ENCODE results near the gene EEF1AKMT3.
A peak's percentile ranks its signal among the peaks of the same experiment; 100 is the strongest.

Gene EEF1AKMT3

GRCh38 chr12:57772429-57773322 is at the start of gene EEF1AKMT3:
TSS of gene EEF1AKMT3 (plus strand) at chr12:57772614. CDS start at chr12:57772725, 111 bp downstream.
- DNase-seq, result peak; percentile 47

DNA sequence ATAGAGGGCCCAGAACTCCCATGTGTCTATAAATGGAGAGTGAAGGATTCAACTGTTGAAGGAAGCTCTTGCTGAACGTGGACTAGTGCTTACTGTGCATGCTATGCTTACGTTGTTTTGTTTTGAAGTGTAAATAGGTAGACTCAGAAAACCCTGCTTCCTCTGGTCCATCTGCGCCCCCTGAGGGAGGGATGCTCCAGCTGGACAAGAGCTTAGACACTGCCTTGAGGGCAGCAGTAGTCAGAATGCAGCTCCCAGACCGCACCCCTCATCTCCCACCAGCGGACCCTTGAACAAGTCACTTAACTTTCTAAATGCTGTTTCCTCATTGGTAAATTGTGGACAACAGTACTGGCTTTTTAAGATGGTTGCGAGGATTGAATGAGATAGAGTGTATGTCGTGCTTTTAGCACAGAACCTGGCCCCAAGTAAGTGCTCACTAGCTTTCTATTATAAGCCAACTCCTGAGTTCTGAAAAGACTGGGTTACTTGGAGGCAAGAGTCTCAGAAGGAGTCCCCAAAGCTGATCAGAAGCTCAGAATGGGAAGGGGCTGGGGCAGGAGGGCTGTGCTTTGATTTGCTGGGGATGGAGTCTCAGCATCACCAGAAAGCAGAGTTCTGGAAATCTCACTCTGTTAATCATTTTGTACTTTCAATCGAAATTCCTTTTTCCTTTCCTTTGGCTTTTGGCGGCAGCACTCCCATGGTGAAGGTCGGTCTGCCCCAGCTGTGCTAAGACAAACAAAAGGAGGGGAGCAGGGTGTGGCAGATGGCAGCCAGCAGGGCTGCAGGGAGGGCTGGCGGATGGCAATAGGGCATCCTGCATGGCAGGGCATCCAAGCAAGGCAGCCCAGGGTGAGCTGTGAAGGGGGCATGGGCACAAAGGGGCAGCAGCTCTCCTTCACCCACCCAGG is 49.4 kb upstream of the EEF1AKMT3 start:
- no peak for DNase-seq

GRCh38 chr12:57723630-57723962 is 48.8 kb upstream of the EEF1AKMT3 start:
- no peak for DNase-seq

DNA sequence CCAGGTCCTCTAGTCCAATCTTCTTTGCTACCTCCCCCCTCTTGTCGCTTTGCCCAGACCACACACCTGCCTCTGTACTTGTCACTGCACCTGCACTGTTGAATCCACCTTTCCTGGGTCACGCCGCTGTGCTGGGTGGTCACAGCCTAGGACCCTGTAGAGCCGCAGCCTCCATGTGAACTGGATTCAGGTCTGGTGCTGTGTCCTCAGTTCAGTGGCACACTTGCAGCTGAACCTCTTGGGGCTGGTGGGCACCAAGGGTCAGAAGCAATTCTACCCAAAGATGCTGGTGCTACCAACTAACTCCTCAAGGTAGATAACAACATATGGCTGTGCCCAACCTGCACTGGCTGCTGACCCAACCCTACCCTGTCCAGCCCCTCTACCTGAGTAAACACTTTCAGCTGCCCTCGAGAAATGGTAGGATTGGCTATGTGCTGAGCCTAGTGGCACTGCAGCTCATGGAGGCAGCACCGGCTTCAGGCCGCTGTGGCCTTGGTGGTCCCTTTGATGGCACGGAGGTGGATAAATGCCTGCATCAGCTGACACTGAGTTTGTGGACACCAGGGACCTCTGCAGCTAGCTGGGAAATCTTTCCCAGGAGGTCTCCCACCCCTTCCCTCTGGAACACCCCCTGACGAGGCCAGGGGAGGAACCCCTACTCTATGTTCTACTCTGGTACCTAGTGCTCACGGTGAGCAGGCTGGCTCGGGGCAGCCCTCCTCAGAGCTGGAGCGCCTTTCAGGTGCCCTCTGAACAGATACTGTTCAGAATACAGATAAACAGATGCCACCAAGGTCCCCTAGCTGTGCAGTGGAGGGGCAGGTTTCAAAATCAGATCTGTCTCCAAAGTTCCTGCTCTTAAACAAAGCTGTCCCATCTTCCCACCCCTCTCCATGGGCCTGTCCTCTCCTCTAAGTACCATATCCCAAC is 48.1 kb upstream of the EEF1AKMT3 start:
- DNase-seq, result no peak

DNA sequence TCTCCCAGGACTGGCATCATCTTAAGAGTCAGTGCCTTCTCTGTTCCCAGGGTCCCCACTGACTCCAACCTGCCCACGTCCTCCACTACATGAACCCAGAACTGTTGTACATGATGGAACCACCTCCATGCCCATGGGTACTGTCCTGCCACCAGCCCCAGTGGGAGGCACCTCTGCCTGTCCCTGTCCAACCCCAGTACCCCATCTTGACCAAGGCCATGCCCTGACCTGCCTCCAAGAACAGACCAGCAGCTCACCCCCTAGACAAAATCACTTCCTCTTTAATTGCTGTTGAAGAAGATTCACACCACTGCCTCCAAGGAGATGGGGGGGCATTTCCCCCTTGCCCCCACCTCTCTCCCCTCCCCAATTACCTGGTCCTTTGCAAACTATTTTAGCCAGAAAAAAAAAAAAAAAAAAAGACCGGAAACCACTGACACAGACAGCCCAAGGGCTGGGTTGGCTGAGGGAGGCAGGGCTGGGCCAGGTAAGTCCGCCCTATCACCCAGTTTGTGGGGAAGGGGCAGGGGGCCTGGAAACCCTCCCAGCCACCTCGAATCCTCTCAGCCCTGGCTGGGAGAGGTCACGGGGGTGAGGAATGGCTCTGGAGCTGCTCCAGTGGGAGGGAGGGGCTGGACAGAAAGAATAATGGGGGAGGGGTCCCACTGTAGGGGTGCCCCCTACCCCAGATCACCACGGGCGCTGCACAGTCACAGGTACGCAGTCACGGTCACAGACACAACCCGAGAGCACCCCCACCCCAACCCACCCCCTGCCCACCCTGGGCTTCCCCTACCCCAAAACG is 47.3 kb upstream of the EEF1AKMT3 start:
- DNase-seq, result no peak

GRCh38 chr12:57725851-57726150 is 46.6 kb upstream of the EEF1AKMT3 start:
- DNase-seq, result no peak

GRCh38 chr12:57726151-57726883 is 46.1 kb upstream of the EEF1AKMT3 start:
- DNase-seq, result peak; percentile 51

- peak; percentile 2 for DNase-seq
Observed at GRCh38 chr12:57726884-57727757, 45.3 kb upstream of the EEF1AKMT3 start.

- DNase-seq, result peak; percentile 0
Observed at GRCh38 chr12:57727758-57728395, 44.5 kb upstream of the EEF1AKMT3 start.

GRCh38 chr12:57729321-57729844 is 43.0 kb upstream of the EEF1AKMT3 start:
- no peak for DNase-seq

- no peak for DNase-seq
Observed at GRCh38 chr12:57730336-57731067, 41.9 kb upstream of the EEF1AKMT3 start.

- no peak for DNase-seq
Observed at GRCh38 chr12:57731411-57732080, 40.9 kb upstream of the EEF1AKMT3 start.

- DNase-seq, result no peak
Observed at GRCh38 chr12:57732270-57732669, 40.1 kb upstream of the EEF1AKMT3 start.

DNA sequence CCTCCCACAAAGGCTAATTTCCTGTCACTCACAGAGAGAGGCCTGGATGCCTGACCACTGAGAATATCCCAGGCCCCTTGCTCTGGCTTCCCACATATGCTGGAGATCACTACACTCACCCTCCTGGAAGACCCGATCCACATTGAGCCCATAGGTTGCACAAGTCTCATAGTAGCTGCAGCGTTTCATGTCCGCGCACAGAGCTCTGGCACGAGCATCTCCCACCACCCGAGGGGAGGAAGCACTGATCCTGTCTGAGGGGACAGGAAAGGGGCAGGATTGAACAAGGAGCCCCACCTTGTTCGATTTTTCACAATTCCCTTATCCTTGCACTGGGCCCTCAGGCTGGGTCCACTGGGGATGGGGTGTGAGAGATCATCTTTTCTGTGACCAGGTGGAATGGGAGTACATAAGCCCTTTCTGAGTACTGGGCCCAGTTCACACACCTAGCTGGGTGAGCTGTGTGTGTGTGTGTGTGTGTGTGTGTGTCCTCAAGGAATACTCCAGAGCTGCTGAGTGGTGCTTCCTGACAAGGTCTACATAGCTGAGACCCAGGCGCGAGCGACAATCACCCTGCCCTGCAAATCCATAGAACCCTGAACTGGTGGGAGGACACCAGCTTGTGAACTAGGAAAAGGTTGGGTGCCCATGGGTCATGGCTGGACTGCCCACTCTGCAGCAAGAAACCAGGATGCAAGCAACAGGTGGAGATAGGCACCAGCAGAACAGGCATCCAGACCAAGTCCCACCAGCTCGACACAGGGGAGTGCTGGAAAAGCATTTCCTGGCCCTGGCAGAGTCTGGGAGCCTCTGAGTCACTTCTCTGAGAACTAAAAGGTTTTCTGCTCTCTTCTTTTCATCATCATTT is 39.5 kb upstream of the EEF1AKMT3 start:
- DNase-seq, result no peak

GRCh38 chr12:57733928-57734327 is 38.5 kb upstream of the EEF1AKMT3 start:
- DNase-seq, result no peak

GRCh38 chr12:57734591-57734990 is 37.8 kb upstream of the EEF1AKMT3 start:
- DNase-seq, result no peak
